GM12878 (cell line): Measurements from ENCODE around the gene KCTD2. TPM values are rescaled to one million over a fixed set of nuclear protein-coding genes. Genes with fewer than 3 reads are reported as not detected.

Source experiments
- ATAC-seq: fragments of 200-7000 bp; cut with Tn5 transposase; 3 replicates; pipeline ENCODE4 v1.9.1; 2020; ENCODE audit warnings: mild to moderate bottlenecking, moderate library complexity
- BruUV-seq: library from RNA; stranded (reverse); fragments of 400-500 nt; replicated peaks from 2 replicates; lab custom pipeline; 2021; lab: Mats Ljungman, UMichigan
- CTCF ChIA-PET: fragments of 300-600 bp; sonication (Branson Sonifier 250); formaldehyde crosslinking; extraction: SDS; loops from one replicate; lab custom pipeline; 2021; ENCODE audit warnings: inconsistent platforms; lab: Yijun Ruan, JAX
- POLR2A ChIA-PET: fragments of 350-600 bp; formaldehyde crosslinking; extraction: SDS; loops from one replicate; lab custom pipeline; 2021; ENCODE audit warnings: inconsistent platforms; lab: Charles Lee
- RAD21 ChIA-PET: fragments of 300-600 bp; sonication (Branson Sonifier 250); formaldehyde crosslinking; loops from one replicate; lab custom pipeline; 2023; ENCODE audit warnings: antibody characterized with exemption; ENCODE audit not compliant: unreplicated experiment; lab: Charles Lee
- SMC1A ChIA-PET: fragments of 300-600 bp; sonication (Branson Sonifier 250); formaldehyde crosslinking; loops from one replicate; lab custom pipeline; 2023; ENCODE audit not compliant: unreplicated experiment, uncharacterized antibody; lab: Charles Lee
- DNase-seq: peaks from one replicate; pipeline ENCODE4 v3.0.0-alpha.2; 2011; ENCODE audit warnings: low read depth, low spot score
- FAIRE-seq: peaks from 3 replicates; lab custom pipeline; 2011; peaks lifted over from hg19 to GRCh38; lab: Jason Lieb, UNC
- H2AFZ ChIP-seq: 2 replicates; pipeline ENCODE4 v1.6.0; 2011; ENCODE audit warnings: low read depth, low read length, control low read depth; ENCODE audit not compliant: control insufficient read depth
- H3K27ac ChIP-seq: 2 replicates; pipeline ENCODE4 v1.5.1; 2011; ENCODE audit warnings: control low read depth; ENCODE audit not compliant: control insufficient read depth, insufficient read depth
- H3K27me3 ChIP-seq, 2 experiments: replicated peaks in 1 of 2; 2 replicates each; pipeline versions ENCODE4 v1.6.0 to v1.6.1; 2011; ENCODE audit warnings: low read length in 1 of 2; ENCODE audit not compliant: control insufficient read depth in 2 of 2, insufficient read depth in 2 of 2
- H3K36me3 ChIP-seq, 2 experiments: 2 replicates each; pipeline ENCODE4 v1.5.1; 2011; ENCODE audit warnings: low read length in 1 of 2; ENCODE audit not compliant: control insufficient read depth in 2 of 2, insufficient read depth in 2 of 2
- H3K4me1 ChIP-seq: 2 replicates; pipeline ENCODE4 v1.6.1; 2011; ENCODE audit warnings: mild to moderate bottlenecking, low read length, moderate library complexity, mixed read lengths; ENCODE audit not compliant: control insufficient read depth, insufficient read depth
- H3K4me2 ChIP-seq: 2 replicates; pipeline ENCODE4 v1.6.0; 2011; ENCODE audit warnings: control low read depth; ENCODE audit not compliant: control insufficient read depth, insufficient read depth
- H3K4me3 ChIP-seq: fragments of 200-600 bp; sonication (generic); 2 replicates; pipeline ENCODE4 v1.5.1; 2016
- H3K79me2 ChIP-seq: 2 replicates; pipeline ENCODE4 v1.6.0; 2011; ENCODE audit warnings: low read length; ENCODE audit not compliant: control insufficient read depth, insufficient read depth
- H3K9ac ChIP-seq: 2 replicates; pipeline ENCODE4 v1.8.0; 2011; ENCODE audit warnings: low read length, control low read depth, mixed read lengths; ENCODE audit not compliant: control insufficient read depth, insufficient read depth
- H3K9me3 ChIP-seq: replicated peaks from 3 replicates; pipeline ENCODE4 v1.5.1; 2011; ENCODE audit warnings: mild to moderate bottlenecking, low read length; ENCODE audit not compliant: control insufficient read depth, insufficient read depth
- H4K20me1 ChIP-seq: 2 replicates; pipeline ENCODE4 v1.6.0; 2011; ENCODE audit not compliant: control insufficient read depth, insufficient read depth
- CTCF ChIP-seq, 3 experiments: IDR thresholded peaks in 2 of 3; conservative IDR thresholded peaks in 1 of 3; 2 replicates each; pipeline ENCODE4 v1.5.1; 2011; ENCODE audit warnings: low read depth in 3 of 3, low read length in 3 of 3, mild to moderate bottlenecking in 3 of 3, control low read depth in 2 of 3, moderate library complexity in 2 of 3, inconsistent platforms in 1 of 3, mixed read lengths in 1 of 3; ENCODE audit not compliant: control insufficient read depth in 2 of 3, insufficient read depth in 1 of 3; ENCODE audit errors: extremely low read depth in 1 of 3
- DPF2 ChIP-seq: fragments of 450-650 bp; IDR thresholded peaks from 2 replicates; pipeline ENCODE4 v1.6.1; 2017; ENCODE audit warnings: mild to moderate bottlenecking
- GABPA ChIP-seq: IDR thresholded peaks from 2 replicates; pipeline ENCODE4 v1.6.1; 2014; ENCODE audit warnings: antibody characterized with exemption, low read depth, mild to moderate bottlenecking, inconsistent platforms
- MAX ChIP-seq: IDR thresholded peaks from 2 replicates; pipeline ENCODE4 v1.6.1; 2012; ENCODE audit warnings: low read depth, low read length, improper control_type of control experiment
- NR2C1 ChIP-seq: fragments of 450-650 bp; IDR thresholded peaks from 2 replicates; pipeline ENCODE4 v1.6.1; 2017; ENCODE audit warnings: antibody characterized with exemption, mild to moderate bottlenecking, moderate library complexity
- RAD21 ChIP-seq: IDR thresholded peaks from 2 replicates; pipeline ENCODE4 v1.6.1; 2011; ENCODE audit warnings: mild to moderate bottlenecking, low read depth, low read length, moderate library complexity; ENCODE audit not compliant: insufficient read depth
- RB1 ChIP-seq: fragments of 450-650 bp; formaldehyde crosslinking; IDR thresholded peaks from 2 replicates; pipeline ENCODE4 v1.6.1; 2017; ENCODE audit warnings: mild to moderate bottlenecking, borderline replicate concordance
- SMC3 ChIP-seq: IDR thresholded peaks from 2 replicates; pipeline ENCODE4 v1.6.1; 2011; ENCODE audit warnings: low read length, improper control_type of control experiment, borderline replicate concordance
- STAT1 ChIP-seq: fragments of 450-650 bp; conservative IDR thresholded peaks from 2 replicates; pipeline ENCODE4 v1.6.1; 2014; ENCODE audit warnings: antibody characterized with exemption, mild to moderate bottlenecking
- ZBTB33 ChIP-seq: fragments of 450-650 bp; IDR thresholded peaks from 2 replicates; pipeline ENCODE4 v1.6.1; 2017; ENCODE audit warnings: mild to moderate bottlenecking
- ZBTB40 ChIP-seq: fragments of 450-650 bp; IDR thresholded peaks from 2 replicates; pipeline ENCODE4 v1.6.1; 2016; ENCODE audit warnings: mild to moderate bottlenecking, moderate library complexity, borderline replicate concordance
- ZNF207 ChIP-seq: fragments of 450-650 bp; IDR thresholded peaks from 2 replicates; pipeline ENCODE4 v1.6.1; 2014; ENCODE audit warnings: antibody characterized with exemption, mild to moderate bottlenecking, borderline replicate concordance
- WGBS: methylation state at CpG from one replicate; pipeline ENCODE4 v1.1.6; 2016; ENCODE audit warnings: low lambda C conversion rate; ENCODE audit not compliant: insufficient replicate concordance, insufficient coverage; ENCODE audit errors: missing lambda C conversion rate; 5-methylcytosine and 5-hydroxymethylcytosine counted together
- in situ Hi-C: fragments of 300-500 bp; cut with MboI; formaldehyde crosslinking; loops from 9 replicates; pipeline ENCODE4 v1.14.3; 2018; ENCODE audit warnings: mixed read lengths
- intact Hi-C: fragments of 100-400 bp; cut with micrococcal nuclease; formaldehyde crosslinking; loops from one replicate; pipeline ENCODE4 v1.14.2; 2022; ENCODE audit not compliant: unreplicated experiment
- polyA plus RNA-seq, 11 experiments: library from polyadenylated mRNA; depleted of rRNA in 4 of 11; unstranded in 6 of 11; stranded (reverse) in 5 of 11; fragments of >200 nt; fragmentation: Nextera tagmentation in 4 of 11; fragmentation: Illumina TruSeq in 1 of 11; extraction: Ambion mirVana in 4 of 11; extraction: Trizol in 1 of 11; gene quantifications; 1 replicate in 1 of 11; 2 replicates in 10 of 11; pipeline versions ENCODE4 v1.2.1 to v1.2.3, GENCODE V29; 2011 to 2016; ENCODE audit warnings: inconsistent platforms in 2 of 11, missing spikeins in 2 of 11, low read depth in 1 of 11
- total RNA-seq, 4 experiments: library from RNA; depleted of rRNA in 3 of 4; stranded (reverse); fragments of >200 nt in 3 of 4; fragmentation: Illumina TruSeq in 1 of 4; extraction: Trizol in 1 of 4; gene quantifications; 2 replicates each; pipeline versions ENCODE4 v1.2.1 to v1.2.3, GENCODE V29; 2013 to 2021

Gene KCTD2
- total and polyA plus RNA-seq, 10 of the 15 experiments (the other 5 are each of a cell fraction or from before 2014, with no cell fraction given): 1.5 to 27.5 (median 13.7) TPM

- no peak overlapping the region for H3K9ac ChIP-seq
- no peak overlapping the region for H3K4me3 ChIP-seq
- SMC1A ChIA-PET: interaction anchor here (0.9 to 2.2 kb wide), 10 partner anchors 13 to 132 kb away, joined by 3 to 12 read pairs (median 4); partner anchors contain the start of gene NT5C
- no peaks in the 10 kb centered on the region for H3K27me3 ChIP-seq
- DNase-seq: no peak
- no peak overlapping the region for H3K4me2 ChIP-seq
- intact Hi-C loops (no loop called here), in situ Hi-C loops (no loop called here)
- RAD21 ChIA-PET: interaction anchor here (1.3 to 3.0 kb wide), 10 partner anchors 8 to 132 kb away, joined by 3 to 25 read pairs (median 6); partner anchors contain the start of gene NT5C
- CTCF ChIA-PET: interaction anchor here (0.8 to 6.2 kb wide), 20 partner anchors 9 to 192 kb away, joined by 3 to 33 read pairs (median 5); partner anchors contain the start of genes ARMC7, GGA3, MRPL58 and MRPS7
- 84% methylated on average over 2 of the region's 2 CpGs for WGBS
- H3K27ac ChIP-seq: no peak overlapping the region
- peak; percentile 68 for ATAC-seq
- peaks cover 15% of the 10 kb centered on the region for H3K4me1 ChIP-seq
- H3K9me3 ChIP-seq: no peaks in the 10 kb centered on the region
- H3K36me3 ChIP-seq: no peaks in the 10 kb centered on the region; a peak in 1 of 4 replicates
- H4K20me1 ChIP-seq: no peaks in the 10 kb centered on the region
- no TSS peak for BruUV-seq
- no peaks in the 10 kb centered on the region for H3K79me2 ChIP-seq
- POLR2A ChIA-PET: interaction anchor here (0.7 to 1.4 kb wide), 4 partner anchors 44 to 1182 kb away, joined by 3 to 5 read pairs (median 4); no protein-coding TSS in a partner anchor
- no peak overlapping the region for H2AFZ ChIP-seq
- no peak for FAIRE-seq
- peak; percentile 39; the same call in 1 of the 2 replicates for TF ChIP-seq SMC3
- TF ChIP-seq CTCF (IDR thresholded peaks at IDR 0.05 in 2 of 3, conservative IDR thresholded peaks at IDR 0.05 in 1 of 3; ENCODE audit: control insufficient read depth in 2 of 3, extremely low read depth in 1 of 3, insufficient read depth in 1 of 3, low read depth in 3 of 3, low read length in 3 of 3): peak in 2 of 3 experiments; percentile 35 to 50; a peak in 4 of 6 replicates
- TF ChIP-seq GABPA: no peak
- TF ChIP-seq RAD21: 0 out of 2 replicates have a peak, but pooled peaks have one; percentile 24
- TF ChIP-seq ZBTB33: no peak
- TF ChIP-seq NR2C1: no peak
- no peak for TF ChIP-seq STAT1
- TF ChIP-seq MAX: no peak
- TF ChIP-seq ZNF207: no peak
- no peak for TF ChIP-seq ZBTB40
- no peak for TF ChIP-seq RB1
- TF ChIP-seq DPF2: no peak
These were observed 22.8 kb downstream of the KCTD2 start for GRCh38 chr17:75069783-75070182.
